Neural cell (in vitro differentiated cells): Measurements from ENCODE around the gene NRBP1.

Source experiments
- MXI1 ChIP-seq: fragments of 450-650 bp; conservative IDR thresholded peaks from 2 replicates; pipeline ENCODE4 v1.6.1; 2014; ENCODE audit warnings: antibody characterized with exemption, mild to moderate bottlenecking; ENCODE audit not compliant: poor library complexity, severe bottlenecking
- REST ChIP-seq: IDR thresholded peaks from 2 replicates; pipeline ENCODE4 v1.6.1; 2012; ENCODE audit warnings: borderline replicate concordance

- TF ChIP-seq REST (no peak), MXI1 (no peak)
Observed at GRCh38 chr2:27378809-27379290, 49.6 kb upstream of the NRBP1 start.
